GM18499 (cell line): ENCODE data around the gene TNS4.

Experiments
- ATAC-seq: cut with Tn5 transposase; IDR thresholded peaks from one replicate; pipeline ENCODE4 v1.9.1; 2021; ENCODE audit warnings: moderate number of reproducible peaks; ENCODE audit not compliant: insufficient read depth, unreplicated experiment

TNS4 gene

GRCh38 chr17:40459636-40460603, 41.5 kb downstream of the TNS4 start:
- no peak for ATAC-seq

- no peak for ATAC-seq
Measured at GRCh38 chr17:40458851-40459482, 42.5 kb downstream of the TNS4 start.

- no peak for ATAC-seq
Measured at GRCh38 chr17:40457964-40458791, 43.2 kb downstream of the TNS4 start.

- no peak for ATAC-seq
Measured at GRCh38 chr17:40457369-40457768, 44.1 kb downstream of the TNS4 start.

- no peak for ATAC-seq
Measured at GRCh38 chr17:40456396-40456951, 44.9 kb downstream of the TNS4 start.

GRCh38 chr17:40454613-40454995, 46.8 kb downstream of the TNS4 start:
- no peak for ATAC-seq

GRCh38 chr17:40453881-40454612, 47.4 kb downstream of the TNS4 start:
- no peak for ATAC-seq

- no peak for ATAC-seq
Measured at GRCh38 chr17:40452921-40453378, 48.5 kb downstream of the TNS4 start.

- ATAC-seq, result no peak
Measured at GRCh38 chr17:40452216-40452787, 49.1 kb downstream of the TNS4 start.

- no peak for ATAC-seq
Measured at GRCh38 chr17:40451420-40451819, 50.0 kb downstream of the TNS4 start.

- ATAC-seq, result no peak
Measured at GRCh38 chr17:40450175-40450574, 51.2 kb downstream of the TNS4 start.

GRCh38 chr17:40448639-40449261, 52.7 kb downstream of the TNS4 start:
- ATAC-seq, result no peak

- no peak for ATAC-seq
Measured at GRCh38 chr17:40448213-40448638, 53.2 kb downstream of the TNS4 start.

- no peak for ATAC-seq
Measured at GRCh38 chr17:40447806-40448205, 53.6 kb downstream of the TNS4 start.

- ATAC-seq, result no peak
Measured at GRCh38 chr17:40447148-40447644, 54.2 kb downstream of the TNS4 start.

- no peak for ATAC-seq
Measured at GRCh38 chr17:40445751-40446468, 55.5 kb downstream of the TNS4 start.

GRCh38 chr17:40443988-40444899, 57.2 kb downstream of the TNS4 start:
- ATAC-seq, result no peak
